Measurements from ENCODE around the gene CRYBB1. TPM values are rescaled to one million over a fixed set of nuclear protein-coding genes. Genes with fewer than 3 reads are reported as not detected.

CRYBB1 gene
- total RNA-seq, 4 donors from 2014 or later: 0.40 TPM; not detected in 3

GRCh38 chr22:26648528-26649388 is 30.9 kb upstream of the CRYBB1 start:
- WGBS, 2 donors (ENCODE audit: low coverage in 1 of 2): 64 to 65% methylated on average over 2 to 6 of the region's 6 CpGs
- Histone ChIP-seq H3K9me3 (no peaks in the 10 kb centered on the region), H3K36me3 (no peaks in the 10 kb centered on the region), H3K27me3 (peaks cover 75% of the 10 kb centered on the region), H3K4me1 (peaks cover 0 to 15% (median 4%) of the 10 kb centered on the region in 3 donors), H3K27ac (no peak overlapping the region), H3K4me3 (no peak overlapping the region)
- TF ChIP-seq EP300 (IDR thresholded peaks at IDR 0.05): no peak
- no peak for TF ChIP-seq POLR2AphosphoS5 (IDR thresholded peaks at IDR 0.05)
- no peak for TF ChIP-seq POLR2A (IDR thresholded peaks at IDR 0.05)
- TF ChIP-seq CTCF (IDR thresholded peaks at IDR 0.05): no peak
- ATAC-seq: no peak

GRCh38 chr22:26648011-26648497 is 30.2 kb upstream of the CRYBB1 start:
- Histone ChIP-seq H3K4me1 (peaks cover 0 to 15% (median 4%) of the 10 kb centered on the region in 3 donors), H3K9me3 (no peaks in the 10 kb centered on the region), H3K4me3 (no peak overlapping the region), H3K27ac (no peak overlapping the region), H3K36me3 (no peaks in the 10 kb centered on the region), H3K27me3 (peaks cover 75% of the 10 kb centered on the region)
- ATAC-seq: no peak
- no peak for TF ChIP-seq EP300 (IDR thresholded peaks at IDR 0.05)
- no peak for TF ChIP-seq CTCF (IDR thresholded peaks at IDR 0.05)
- no peak for TF ChIP-seq POLR2AphosphoS5 (IDR thresholded peaks at IDR 0.05)
- no peak for TF ChIP-seq POLR2A (IDR thresholded peaks at IDR 0.05)
- 19 to 51% methylated on average over 4 to 15 of the region's 17 CpGs for WGBS, 2 donors (ENCODE audit: low coverage in 1 of 2)

DNA sequence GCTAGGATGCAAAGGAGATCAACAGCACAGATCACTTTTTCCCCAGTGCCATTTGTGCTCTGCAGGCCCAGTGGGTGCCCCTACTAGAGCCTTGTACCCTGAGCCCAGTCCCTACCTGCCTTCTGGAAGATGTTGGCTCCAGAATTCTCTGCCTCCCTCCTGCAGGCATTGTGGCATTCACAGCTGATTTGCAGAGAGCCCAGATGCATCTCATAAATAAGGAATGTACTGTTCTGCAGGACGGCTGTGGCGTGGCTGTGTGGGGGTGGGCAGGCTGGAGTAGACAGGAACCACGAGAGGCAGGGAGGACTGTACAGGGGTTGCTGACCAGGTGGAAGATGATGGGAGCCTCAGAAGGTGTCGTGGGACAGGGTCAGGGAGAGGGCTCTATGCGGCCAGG is 28.3 kb upstream of the CRYBB1 start:
- ATAC-seq: no peak
- Histone ChIP-seq H3K4me1 (peaks cover 0 to 15% (median 4%) of the 10 kb centered on the region in 3 donors), H3K4me3 (no peak overlapping the region), H3K27me3 (peaks cover 74% of the 10 kb centered on the region), H3K9me3 (no peaks in the 10 kb centered on the region), H3K36me3 (no peaks in the 10 kb centered on the region), H3K27ac (no peak overlapping the region)
- WGBS, 2 donors (ENCODE audit: low coverage in 1 of 2): 39 to 60% methylated on average over 1 to 3 of the region's 5 CpGs
- TF ChIP-seq POLR2AphosphoS5 (IDR thresholded peaks at IDR 0.05): no peak
- TF ChIP-seq CTCF (IDR thresholded peaks at IDR 0.05): no peak
- no peak for TF ChIP-seq POLR2A (IDR thresholded peaks at IDR 0.05)
- no peak for TF ChIP-seq EP300 (IDR thresholded peaks at IDR 0.05)

- Histone ChIP-seq H3K36me3 (no peaks in the 10 kb centered on the region), H3K4me1 (peaks cover 0 to 15% (median 4%) of the 10 kb centered on the region in 3 donors), H3K27me3 (peaks cover 77% of the 10 kb centered on the region), H3K27ac (no peak overlapping the region), H3K9me3 (no peaks in the 10 kb centered on the region), H3K4me3 (no peak overlapping the region)
- no peak for TF ChIP-seq EP300 (IDR thresholded peaks at IDR 0.05)
- no peak for TF ChIP-seq POLR2AphosphoS5 (IDR thresholded peaks at IDR 0.05)
- no peak for TF ChIP-seq CTCF (IDR thresholded peaks at IDR 0.05)
- no peak for TF ChIP-seq POLR2A (IDR thresholded peaks at IDR 0.05)
- WGBS, 2 donors (ENCODE audit: low coverage in 1 of 2): 68 to 93% methylated on average over 7 to 11 of the region's 15 CpGs
- no peak for ATAC-seq
Observed at GRCh38 chr22:26643418-26644100, 25.7 kb upstream of the CRYBB1 start.
